Uterus (tissue), 4 donors: Measurements from ENCODE around the gene GNG7. TPM values are rescaled to one million over a fixed set of nuclear protein-coding genes. Genes with fewer than 3 reads are reported as not detected.

Experiments used
- DNase-seq, 2 donors: peaks; one replicate each; pipeline ENCODE4 v3.0.0-alpha.2; 2019 to 2020
- H3K27ac ChIP-seq, 2 donors: fragments of 200-600 bp; sonication (generic); 1 replicate in 1 of 2; 2 replicates in 1 of 2; pipeline ENCODE4 v1.5.1; 2016 to 2018
- H3K27me3 ChIP-seq, 2 donors: fragments of 200-600 bp; sonication (generic); one replicate each; pipeline ENCODE4 v1.5.1; 2018 to 2019; ENCODE audit warnings: control low read depth in 1 of 2
- H3K36me3 ChIP-seq, 2 donors: fragments of 200-600 bp; sonication (generic); one replicate each; pipeline ENCODE4 v1.5.1; 2019; ENCODE audit warnings: control low read depth in 1 of 2
- H3K4me1 ChIP-seq, 2 donors: fragments of 200-600 bp; sonication (generic); one replicate each; pipeline ENCODE4 v1.5.1; 2018 to 2019; ENCODE audit warnings: control low read depth in 1 of 2
- H3K4me3 ChIP-seq, 2 donors: fragments of 200-600 bp; sonication (generic); 1 replicate in 1 of 2; 2 replicates in 1 of 2; pipeline ENCODE4 v1.5.1; 2018 to 2019; ENCODE audit warnings: mild to moderate bottlenecking in 1 of 2
- H3K9me3 ChIP-seq, 2 donors: fragments of 200-600 bp; sonication (generic); one replicate each; pipeline ENCODE4 v1.5.1; 2019; ENCODE audit warnings: control low read depth in 1 of 2
- POLR2A ChIP-seq, 2 donors: fragments of 450-650 bp; IDR thresholded peaks; one replicate each; pipeline ENCODE4 v1.6.1; 2016; ENCODE audit warnings: antibody characterized with exemption in 2 of 2, mild to moderate bottlenecking in 1 of 2, moderate library complexity in 1 of 2
- intact Hi-C: fragments of 100-400 bp; cut with DNase I; formaldehyde crosslinking; loops from one replicate; pipeline ENCODE4 v1.15.1; 2023; ENCODE audit warnings: low total_unique reads
- total RNA-seq, 4 donors: library from RNA; depleted of rRNA in 3 of 4; stranded (reverse); fragments of >200 nt in 3 of 4; gene quantifications; one replicate each; pipeline versions ENCODE4 v1.1.0 to v1.2.4, GENCODE V29; 2014 to 2023
- TF ChIP-seq, protein P1 (sequence below), 4 experiments: fragments of 200-600 bp in 2 of 4; fragments of 450-650 bp in 2 of 4; sonication (generic) in 2 of 4; IDR thresholded peaks; one replicate each; pipeline ENCODE4 v1.5.1; 2016 to 2019; ENCODE audit warnings: antibody characterized with exemption in 4 of 4, mild to moderate bottlenecking in 2 of 4, moderate library complexity in 1 of 4
- donor health status: DM: yes; HTN: yes; CAD: no.

GNG7 gene
- total RNA-seq, 4 donors from 2014 or later: 0.88 to 11.1 (median 3.2) TPM

DNA sequence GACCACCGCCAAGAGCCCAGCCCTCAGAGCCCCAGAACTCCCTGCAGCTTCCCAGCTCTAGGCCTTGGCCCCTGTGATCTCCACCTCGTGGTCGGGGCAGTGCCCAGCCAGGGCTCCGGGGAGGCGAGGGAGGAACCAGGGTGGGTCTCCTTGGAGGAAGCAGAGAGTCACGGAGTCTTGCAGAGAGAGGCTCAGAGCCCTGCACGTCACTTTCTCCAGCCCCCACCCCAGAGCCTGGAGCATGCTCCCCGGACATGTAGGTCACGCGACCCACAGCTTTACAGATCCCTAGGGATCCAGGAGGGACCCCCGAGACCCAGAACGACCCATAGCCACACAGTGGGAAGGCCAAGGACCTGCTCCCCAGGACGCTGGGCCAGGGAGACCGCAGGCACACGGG is 214.7 kb downstream of the GNG7 start:
- H3K36me3 ChIP-seq: no peaks in the 10 kb centered on the region
- H3K4me1 ChIP-seq: peaks cover 0 to 20% of the 10 kb centered on the region in 2 donors
- no peak overlapping the region for H3K4me3 ChIP-seq
- peaks cover 0 to 5% of the 10 kb centered on the region in 2 donors for H3K9me3 ChIP-seq
- H3K27ac ChIP-seq: no peak overlapping the region
- TF ChIP-seq POLR2A (IDR thresholded peaks at IDR 0.05): no peak
- TF ChIP-seq, protein P1, sequence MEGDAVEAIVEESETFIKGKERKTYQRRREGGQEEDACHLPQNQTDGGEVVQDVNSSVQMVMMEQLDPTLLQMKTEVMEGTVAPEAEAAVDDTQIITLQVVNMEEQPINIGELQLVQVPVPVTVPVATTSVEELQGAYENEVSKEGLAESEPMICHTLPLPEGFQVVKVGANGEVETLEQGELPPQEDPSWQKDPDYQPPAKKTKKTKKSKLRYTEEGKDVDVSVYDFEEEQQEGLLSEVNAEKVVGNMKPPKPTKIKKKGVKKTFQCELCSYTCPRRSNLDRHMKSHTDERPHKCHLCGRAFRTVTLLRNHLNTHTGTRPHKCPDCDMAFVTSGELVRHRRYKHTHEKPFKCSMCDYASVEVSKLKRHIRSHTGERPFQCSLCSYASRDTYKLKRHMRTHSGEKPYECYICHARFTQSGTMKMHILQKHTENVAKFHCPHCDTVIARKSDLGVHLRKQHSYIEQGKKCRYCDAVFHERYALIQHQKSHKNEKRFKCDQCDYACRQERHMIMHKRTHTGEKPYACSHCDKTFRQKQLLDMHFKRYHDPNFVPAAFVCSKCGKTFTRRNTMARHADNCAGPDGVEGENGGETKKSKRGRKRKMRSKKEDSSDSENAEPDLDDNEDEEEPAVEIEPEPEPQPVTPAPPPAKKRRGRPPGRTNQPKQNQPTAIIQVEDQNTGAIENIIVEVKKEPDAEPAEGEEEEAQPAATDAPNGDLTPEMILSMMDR (IDR thresholded peaks at IDR 0.05): no peak
- intact Hi-C loops: no loop called here
- DNase-seq: no peak
- no peaks in the 10 kb centered on the region for H3K27me3 ChIP-seq

DNA sequence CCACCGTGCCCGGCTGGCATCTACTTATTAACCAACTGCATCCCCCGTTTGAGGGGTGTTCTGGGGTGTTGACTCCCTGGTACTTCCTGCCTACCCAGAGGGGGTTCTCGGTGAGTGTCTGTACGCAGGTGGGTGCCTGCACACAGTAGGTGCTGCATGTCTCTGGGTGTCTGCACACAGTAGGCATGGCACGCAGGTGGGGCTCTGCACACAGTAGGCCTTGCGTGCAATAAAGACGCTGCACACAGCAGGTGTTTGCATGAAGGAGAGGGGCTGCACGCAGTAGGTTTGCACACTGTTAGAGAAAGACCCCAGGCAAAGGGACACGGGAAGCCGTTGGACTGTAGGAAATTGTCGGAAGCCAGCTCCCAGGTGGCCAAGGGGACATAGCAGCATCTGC is 215.4 kb downstream of the GNG7 start:
- TF ChIP-seq POLR2A (IDR thresholded peaks at IDR 0.05): no peak
- TF ChIP-seq, protein P1 (IDR thresholded peaks at IDR 0.05): no peak
- Histone ChIP-seq H3K4me3 (no peak overlapping the region), H3K27ac (no peak overlapping the region), H3K4me1 (peaks cover 0 to 20% of the 10 kb centered on the region in 2 donors), H3K27me3 (no peaks in the 10 kb centered on the region), H3K36me3 (no peaks in the 10 kb centered on the region), H3K9me3 (peaks cover 0 to 5% of the 10 kb centered on the region in 2 donors)
- intact Hi-C loops: no loop called here
- DNase-seq: no peak

DNA sequence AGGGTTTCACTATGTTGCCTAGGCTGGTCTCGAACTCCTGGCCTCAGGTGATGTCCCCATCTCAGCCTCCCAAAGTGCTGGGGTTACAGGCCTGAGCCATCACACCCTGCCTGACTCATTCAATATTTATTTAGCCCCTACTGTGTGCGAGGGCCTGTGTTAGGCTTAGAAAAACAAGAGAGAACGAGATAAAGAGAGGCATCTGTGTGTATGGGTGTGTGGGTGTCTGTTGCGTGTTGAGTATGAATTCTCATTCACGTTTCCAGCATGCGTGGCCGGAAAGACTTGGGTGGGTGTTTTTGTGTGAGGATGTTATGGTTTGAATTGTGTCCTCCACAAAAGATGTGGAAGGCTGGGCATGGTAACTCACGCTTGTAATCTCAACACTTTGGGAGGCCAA is 217.1 kb downstream of the GNG7 start:
- intact Hi-C loops: no loop called here
- H3K27ac ChIP-seq: no peak overlapping the region
- H3K36me3 ChIP-seq: no peaks in the 10 kb centered on the region
- H3K27me3 ChIP-seq: no peaks in the 10 kb centered on the region
- H3K4me3 ChIP-seq: no peak overlapping the region
- DNase-seq: no peak
- TF ChIP-seq, protein P1 (IDR thresholded peaks at IDR 0.05): no peak
- no peak for TF ChIP-seq POLR2A (IDR thresholded peaks at IDR 0.05)
- H3K4me1 ChIP-seq: peaks cover 0 to 20% of the 10 kb centered on the region in 2 donors
- peaks cover 0 to 5% of the 10 kb centered on the region in 2 donors for H3K9me3 ChIP-seq

DNA sequence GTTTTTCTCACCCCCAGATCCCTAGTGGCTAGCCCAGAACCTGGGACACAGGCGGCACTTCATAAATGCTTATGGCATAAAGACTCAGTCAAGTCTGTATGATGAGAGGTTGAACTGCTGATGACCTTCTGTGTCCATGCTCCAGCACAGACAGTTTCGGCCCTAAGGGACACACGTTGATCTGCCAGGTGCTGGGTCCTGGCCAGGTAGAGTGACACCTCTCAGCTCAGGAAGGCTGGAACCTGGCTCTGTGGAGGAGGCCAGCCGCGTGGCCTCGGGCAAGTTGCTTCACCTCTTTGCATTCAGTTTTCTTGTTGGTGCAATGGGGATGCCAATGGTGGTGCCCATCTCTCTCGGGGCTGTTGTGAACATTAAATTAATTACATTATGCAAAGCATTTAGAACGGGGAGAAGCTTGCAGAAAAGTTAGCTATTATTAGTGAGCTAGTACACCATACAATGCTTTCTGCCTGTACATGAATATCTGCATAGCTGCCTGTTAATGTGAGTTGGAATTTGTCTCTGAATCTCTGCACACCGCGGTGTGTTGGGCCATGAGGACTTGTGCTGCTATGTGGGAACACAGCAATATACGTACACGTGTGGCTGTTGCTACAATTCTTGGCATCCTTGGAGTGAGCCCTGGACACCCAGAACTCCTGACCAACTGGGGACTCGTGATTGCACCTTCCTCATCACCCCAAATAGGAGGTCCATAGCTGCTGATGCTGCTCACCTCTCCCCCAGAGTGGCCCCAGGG is 218.1 kb downstream of the GNG7 start:
- H3K27ac ChIP-seq: no peak overlapping the region
- peaks cover 0 to 5% of the 10 kb centered on the region in 2 donors for H3K9me3 ChIP-seq
- H3K4me3 ChIP-seq: no peak overlapping the region
- intact Hi-C loops: no loop called here
- no peaks in the 10 kb centered on the region for H3K27me3 ChIP-seq
- no peak for DNase-seq
- TF ChIP-seq, protein P1 (IDR thresholded peaks at IDR 0.05): no peak
- no peak for TF ChIP-seq POLR2A (IDR thresholded peaks at IDR 0.05)
- peaks cover 0 to 16% of the 10 kb centered on the region in 2 donors for H3K4me1 ChIP-seq
- no peaks in the 10 kb centered on the region for H3K36me3 ChIP-seq

DNA sequence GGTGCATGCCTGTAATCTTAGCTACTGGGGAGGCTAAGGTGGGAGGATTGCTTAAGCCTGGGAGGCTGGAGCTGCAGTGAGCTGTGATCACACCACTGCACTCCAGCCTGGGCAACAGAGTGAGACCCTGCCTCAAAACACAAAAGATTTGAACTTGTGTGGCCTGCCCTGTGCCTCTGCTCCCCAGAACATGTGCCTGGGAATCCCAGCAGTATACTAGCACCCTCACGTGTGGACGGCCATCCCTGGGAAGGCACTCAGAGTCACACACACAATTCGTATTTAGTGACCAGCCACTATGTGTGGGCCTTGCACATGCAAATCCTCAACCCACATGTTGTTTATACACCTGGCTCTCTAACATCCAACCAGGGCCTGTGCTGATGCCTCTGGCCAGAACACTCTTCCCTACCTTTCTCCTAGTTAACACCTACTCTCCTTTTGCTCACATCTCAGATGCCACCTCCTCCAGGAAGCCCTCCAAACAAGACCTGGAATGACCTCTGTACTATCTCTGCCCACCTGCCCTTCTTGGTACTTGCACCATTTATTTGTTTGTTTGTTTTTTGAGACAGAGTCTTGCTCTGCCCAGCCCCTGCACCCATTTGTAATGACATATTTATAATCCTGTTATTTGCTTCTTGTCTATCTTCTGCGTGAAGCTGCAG is 218.9 kb downstream of the GNG7 start:
- no peak for DNase-seq
- Histone ChIP-seq H3K4me1 (peaks cover 0 to 14% of the 10 kb centered on the region in 2 donors), H3K4me3 (no peak overlapping the region), H3K27me3 (no peaks in the 10 kb centered on the region), H3K9me3 (peaks cover 0 to 5% of the 10 kb centered on the region in 2 donors), H3K36me3 (no peaks in the 10 kb centered on the region), H3K27ac (no peak overlapping the region)
- no peak for TF ChIP-seq POLR2A (IDR thresholded peaks at IDR 0.05)
- TF ChIP-seq, protein P1 (IDR thresholded peaks at IDR 0.05): no peak
- intact Hi-C loops: no loop called here
